ENCODE data around the gene MGMT.

GRCh38 chr10:129807211-129807610 lies 340.2 kb downstream of the MGMT start:
- TF ChIP-seq CTCF (IDR thresholded peaks at IDR 0.05; ENCODE audit: insufficient read depth, low read length) (no peak), POLR2AphosphoS5 (IDR thresholded peaks at IDR 0.05; ENCODE audit: low read depth) (no peak), SPI1 (IDR thresholded peaks at IDR 0.05; ENCODE audit: borderline replicate concordance, low read depth) (no peak), REST (IDR thresholded peaks at IDR 0.05; ENCODE audit: insufficient replicate concordance, low read depth) (no peak), GABPA (IDR thresholded peaks at IDR 0.05; ENCODE audit: low read depth) (no peak)
